HG02884 (cell line): ENCODE data around the gene YY1.
"Not testable (repeated sequence)": the region's sequence is repeated elsewhere in the genome, so short reads cannot be mapped to it uniquely, and the experiment has no call there.

ENCODE experiments used
- ATAC-seq: cut with Tn5 transposase; IDR thresholded peaks from one replicate; pipeline ENCODE4 v1.9.1; 2021; ENCODE audit warnings: mild to moderate bottlenecking, moderate library complexity; ENCODE audit not compliant: unreplicated experiment

The YY1 gene

DNA sequence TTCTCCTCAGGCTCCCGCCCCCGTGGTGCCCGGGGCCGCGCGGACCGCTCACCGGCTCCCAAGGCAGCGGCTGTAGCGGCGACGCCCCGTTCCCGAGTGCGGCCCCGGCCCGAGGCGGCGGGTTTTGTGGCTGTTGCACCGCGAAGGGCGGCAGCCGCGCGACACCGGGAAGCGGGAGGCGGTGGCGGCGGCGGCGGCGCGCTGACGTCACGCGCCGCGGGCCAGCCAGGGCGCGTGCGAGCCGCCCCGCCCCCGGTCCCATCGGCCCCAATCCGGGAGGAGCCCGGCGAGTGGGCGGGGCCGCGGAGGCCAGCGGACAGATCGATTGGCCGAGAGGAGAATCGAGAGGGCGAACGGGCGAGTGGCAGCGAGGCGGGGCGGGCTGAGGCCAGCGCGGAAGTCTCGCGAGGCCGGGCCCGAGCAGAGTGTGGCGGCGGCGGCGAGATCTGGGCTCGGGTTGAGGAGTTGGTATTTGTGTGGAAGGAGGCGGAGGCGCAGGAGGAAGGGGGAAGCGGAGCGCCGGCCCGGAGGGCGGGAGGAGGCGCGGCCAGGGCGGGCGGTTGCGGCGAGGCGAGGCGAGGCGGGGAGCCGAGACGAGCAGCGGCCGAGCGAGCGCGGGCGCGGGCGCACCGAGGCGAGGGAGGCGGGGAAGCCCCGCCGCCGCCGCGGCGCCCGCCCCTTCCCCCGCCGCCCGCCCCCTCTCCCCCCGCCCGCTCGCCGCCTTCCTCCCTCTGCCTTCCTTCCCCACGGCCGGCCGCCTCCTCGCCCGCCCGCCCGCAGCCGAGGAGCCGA lies at the start of gene YY1:
TSS of gene YY1 (plus strand) at position 726 of the 792 bp plus-strand sequence. CDS start 101 bp downstream, outside the sequence.
- ATAC-seq: peak; percentile 68

DNA sequence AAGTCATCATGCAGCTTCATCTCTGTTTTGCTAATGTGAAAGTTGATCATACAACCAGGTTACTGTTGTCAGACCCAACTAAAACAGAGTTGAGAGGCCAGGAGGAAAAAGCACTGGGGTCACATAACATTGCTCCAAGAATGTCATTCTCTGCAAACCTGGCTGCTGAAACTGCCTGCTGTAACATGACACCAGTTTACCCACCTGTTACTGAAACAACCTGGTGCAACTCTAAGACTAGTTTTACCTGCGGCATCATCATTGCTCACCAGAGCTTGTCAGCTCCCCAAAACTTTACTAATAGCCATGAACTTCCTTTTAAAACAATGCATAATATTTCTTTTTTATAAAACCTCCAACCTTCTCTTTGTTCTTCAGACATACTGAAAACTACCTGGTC lies 48.8 kb upstream of the YY1 start:
- ATAC-seq: no peak

DNA sequence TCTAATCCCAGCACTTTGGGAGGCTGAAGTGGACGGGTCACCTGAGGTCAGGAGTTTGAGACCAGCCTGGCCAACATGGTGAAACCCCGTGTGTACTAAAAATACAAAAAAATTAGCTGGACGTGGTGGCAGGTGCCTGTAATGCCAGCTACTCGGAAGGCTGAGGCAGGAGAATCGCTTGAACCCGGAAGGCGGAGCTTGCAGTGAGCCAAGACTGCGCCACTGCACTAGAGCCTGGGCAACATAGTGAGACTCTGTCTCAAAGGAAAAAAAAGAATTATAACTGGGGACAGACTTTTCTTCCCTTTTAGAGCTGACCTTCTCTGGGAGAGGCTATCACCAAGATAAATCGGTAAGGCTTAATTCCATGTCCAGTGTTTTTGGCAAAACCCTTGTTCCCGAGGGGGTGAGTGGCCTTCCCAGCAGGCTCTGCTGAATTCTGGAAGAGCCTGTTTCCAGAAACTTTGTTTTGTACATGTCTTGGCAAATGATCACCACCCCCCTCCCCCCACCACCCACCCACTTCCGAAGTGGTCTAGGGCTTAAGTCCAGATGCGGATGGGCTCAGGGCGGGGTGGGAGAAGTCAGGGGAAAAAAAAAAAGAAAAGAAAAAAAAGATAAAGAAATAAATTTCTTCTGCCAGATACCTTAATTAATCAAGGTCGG lies 47.2 kb upstream of the YY1 start:
- ATAC-seq: no peak

DNA sequence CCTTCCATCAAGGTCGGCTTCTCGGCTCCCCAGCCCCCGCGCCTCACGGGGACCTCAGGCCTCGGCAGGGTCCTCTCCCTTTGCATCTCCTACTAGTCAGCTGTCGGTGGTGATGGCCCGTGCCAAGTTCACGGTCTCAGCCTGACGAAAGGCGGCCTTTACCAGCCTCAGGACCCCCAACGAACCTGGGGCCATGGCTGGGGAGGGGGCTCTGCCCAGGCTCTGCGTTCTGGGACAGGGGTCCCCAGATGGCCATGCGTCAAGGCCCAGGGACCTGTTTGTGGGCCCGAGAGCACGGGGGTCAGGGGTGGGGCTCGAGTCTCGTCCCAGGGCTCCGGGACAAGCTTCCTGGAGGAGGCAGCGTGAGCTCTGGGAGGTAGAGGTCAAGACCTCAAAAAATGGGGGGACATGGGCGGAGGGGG lies 46.7 kb upstream of the YY1 start:
- ATAC-seq: no peak

DNA sequence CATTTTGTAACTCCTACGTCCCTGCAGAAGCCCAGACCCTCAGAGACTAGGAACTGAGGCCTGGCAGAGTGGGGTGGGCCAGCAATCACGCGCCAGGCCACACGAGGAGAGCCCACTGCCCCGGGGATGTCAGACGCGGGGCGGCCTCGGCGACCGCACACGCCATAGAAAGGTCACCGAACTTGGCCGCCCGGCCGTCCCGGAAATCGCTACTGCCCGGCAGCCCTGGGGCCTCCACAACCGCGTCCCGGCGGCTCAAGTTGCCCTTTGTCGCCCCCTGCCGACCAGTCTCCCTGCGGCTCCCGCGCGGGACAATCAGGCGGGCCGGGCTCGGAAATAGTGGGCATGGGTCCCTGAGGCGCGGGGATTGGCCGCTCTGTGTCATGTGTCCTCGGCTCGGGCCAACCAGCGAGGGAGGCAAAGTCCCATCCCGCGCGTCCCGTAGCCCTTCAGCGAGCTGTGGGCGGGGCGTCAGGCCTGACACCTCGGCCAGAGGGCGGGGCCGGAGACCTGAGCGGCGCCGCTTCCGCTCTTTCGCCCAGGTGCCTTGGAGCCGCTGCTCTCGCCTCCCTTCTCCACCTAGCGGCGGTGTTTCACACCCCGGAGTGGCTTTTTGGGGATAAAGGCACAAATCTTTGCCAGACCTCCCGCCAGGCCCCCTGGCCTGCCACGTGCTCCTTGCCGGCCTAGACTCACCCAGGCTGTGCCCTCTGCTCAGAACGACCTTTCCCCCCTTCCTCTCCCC lies 46.1 kb upstream of the YY1 start:
- peak; percentile 99 for ATAC-seq

DNA sequence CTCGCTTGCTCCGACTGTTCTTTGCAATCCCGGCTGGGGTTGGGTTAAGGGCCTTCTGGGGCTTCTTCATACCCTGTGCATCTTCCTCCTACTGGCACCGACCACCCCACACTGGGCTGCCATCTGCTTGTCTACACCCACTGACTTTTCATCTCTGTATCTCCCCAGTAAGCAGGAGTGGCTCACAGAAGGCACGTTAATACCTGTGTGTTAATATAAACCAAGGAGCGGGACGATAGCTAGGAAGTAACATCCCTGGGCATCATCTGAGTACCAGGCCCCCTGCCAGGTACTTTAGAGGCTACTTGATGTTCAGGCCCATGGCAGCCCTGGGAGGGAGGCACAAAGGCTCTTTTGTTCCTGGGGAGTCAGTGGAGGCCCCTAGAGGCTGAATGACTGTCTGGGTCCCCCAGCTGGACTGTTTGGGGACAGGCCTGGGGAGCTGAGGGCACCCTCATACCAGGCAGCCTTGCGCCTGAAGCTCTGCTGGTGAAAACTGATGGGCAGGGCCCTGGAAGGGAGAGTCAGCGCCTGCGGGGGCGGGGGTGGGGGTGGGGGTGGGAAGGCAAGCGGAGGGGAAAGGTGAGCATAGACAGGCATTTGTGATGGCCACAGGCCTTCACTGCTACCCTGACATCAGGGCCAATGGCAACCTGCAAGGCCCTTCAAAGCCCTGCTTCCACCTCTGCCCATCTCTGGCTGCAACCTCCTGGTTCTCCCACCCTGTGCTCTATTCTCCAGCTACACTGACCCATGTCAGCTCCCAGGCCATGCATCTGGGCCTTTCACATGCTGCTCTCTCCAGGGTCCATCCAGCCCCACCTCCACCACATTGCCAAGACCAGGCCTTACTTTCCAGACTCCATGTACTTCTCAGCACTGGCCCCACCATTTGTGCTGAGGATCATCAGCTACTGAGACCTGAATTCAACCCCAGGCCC lies 45.3 kb upstream of the YY1 start:
- ATAC-seq: peak; percentile 3

DNA sequence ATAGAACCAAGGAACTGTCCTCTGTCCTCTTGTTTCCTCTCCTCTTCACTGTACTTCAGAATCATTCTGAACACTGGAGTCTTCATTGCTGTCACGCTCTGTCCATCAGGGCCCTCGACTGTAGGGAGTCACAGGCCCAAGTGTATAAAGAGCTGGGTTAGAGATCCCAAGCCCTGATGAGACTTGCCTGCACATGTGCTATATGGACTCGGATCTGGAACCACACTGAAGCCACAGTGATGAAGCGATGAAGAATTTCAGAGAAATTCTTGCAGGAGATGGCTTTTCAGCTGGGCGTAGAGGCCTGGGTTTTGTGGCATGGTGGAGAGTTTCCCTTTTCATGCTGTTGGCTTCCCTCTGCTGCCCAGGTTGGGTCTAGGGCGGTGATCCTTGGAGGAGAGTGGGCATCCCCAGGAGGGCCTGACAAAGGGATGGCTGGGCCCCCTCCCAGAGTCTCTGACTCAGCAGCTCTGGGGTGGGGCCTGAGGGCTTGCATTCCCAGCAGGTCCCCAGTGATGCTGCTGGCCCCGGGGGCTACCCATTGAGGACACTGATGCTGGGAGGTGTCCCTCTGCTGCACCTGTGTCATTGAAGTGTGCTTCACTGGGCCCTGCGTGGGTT lies 39.6 kb upstream of the YY1 start:
- ATAC-seq: no peak

DNA sequence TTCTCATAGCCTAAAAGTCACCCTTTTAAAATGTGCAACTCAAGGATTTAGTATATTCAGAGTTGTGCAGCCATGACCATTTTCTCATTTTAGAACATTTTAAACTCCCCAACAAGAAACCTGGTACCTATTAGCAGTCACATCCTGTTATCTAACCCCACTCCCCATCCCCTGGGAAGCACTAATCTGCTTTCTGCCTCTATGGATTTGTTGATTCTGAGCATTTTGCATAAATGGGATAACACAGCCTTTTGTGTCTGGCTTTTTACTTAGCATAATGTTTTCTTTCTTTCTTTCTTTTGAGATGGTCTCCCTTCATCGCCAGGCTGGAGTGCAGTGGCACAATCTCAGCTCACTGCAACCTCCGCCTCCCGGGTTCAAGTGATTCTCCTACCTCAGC lies 38.6 kb upstream of the YY1 start:
- no peak for ATAC-seq

DNA sequence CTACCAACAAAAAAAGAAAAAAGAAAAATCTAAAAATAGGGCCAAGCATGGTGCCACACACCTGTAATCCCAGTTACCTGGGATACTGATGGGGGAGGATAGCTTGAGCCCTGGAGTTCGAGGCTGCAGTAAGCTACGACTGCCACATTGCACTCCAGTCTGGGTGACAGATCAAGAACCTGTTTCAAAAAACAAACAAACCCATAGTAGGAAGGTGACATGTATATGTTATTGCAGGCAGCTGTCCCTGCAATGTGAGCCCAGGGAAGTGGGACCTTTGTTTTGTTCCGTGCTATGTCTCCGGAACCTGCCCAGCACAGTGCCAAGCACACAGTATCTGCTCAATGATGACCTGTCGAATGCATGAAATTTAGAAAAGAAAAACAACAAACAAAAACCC lies 37.2 kb upstream of the YY1 start:
- no peak for ATAC-seq

DNA sequence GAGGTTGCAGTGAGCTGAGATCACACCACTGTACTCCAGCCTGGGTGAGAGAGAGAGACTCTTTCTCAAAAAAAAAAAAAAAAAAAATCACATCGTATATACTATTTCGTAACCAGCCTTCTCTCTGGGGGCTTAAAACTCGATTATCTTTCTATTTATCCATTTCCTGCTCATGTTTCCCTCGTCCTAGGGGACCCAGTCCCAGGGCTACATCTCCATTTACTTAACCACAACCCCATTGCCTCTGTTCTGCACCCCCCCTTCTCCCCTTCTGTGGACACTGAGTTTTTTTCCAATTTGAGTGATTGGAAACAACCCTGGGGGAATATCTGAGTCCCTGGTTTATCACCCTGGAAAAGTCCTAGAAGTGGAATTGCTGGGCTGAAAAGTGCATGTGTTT lies 36.2 kb upstream of the YY1 start:
- no peak for ATAC-seq

DNA sequence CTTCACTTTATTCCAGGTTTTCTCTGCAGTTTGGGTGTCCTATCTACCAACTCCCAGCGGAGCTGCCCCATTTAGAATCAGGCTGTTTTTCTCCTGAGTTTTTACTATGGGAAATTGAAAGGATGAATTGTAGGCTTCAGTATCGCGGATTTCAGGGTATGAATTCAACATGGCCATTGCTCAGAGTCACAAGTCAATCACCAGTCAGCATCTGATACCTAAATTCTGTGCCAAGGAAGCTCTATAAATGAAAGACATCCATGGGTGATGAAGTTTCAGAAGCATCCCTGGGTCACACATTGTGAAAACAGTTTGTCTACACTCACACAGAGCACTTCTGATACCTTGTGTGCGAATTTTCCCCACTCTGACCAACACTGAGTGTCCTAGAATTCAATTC lies 35.8 kb upstream of the YY1 start:
- no peak for ATAC-seq

DNA sequence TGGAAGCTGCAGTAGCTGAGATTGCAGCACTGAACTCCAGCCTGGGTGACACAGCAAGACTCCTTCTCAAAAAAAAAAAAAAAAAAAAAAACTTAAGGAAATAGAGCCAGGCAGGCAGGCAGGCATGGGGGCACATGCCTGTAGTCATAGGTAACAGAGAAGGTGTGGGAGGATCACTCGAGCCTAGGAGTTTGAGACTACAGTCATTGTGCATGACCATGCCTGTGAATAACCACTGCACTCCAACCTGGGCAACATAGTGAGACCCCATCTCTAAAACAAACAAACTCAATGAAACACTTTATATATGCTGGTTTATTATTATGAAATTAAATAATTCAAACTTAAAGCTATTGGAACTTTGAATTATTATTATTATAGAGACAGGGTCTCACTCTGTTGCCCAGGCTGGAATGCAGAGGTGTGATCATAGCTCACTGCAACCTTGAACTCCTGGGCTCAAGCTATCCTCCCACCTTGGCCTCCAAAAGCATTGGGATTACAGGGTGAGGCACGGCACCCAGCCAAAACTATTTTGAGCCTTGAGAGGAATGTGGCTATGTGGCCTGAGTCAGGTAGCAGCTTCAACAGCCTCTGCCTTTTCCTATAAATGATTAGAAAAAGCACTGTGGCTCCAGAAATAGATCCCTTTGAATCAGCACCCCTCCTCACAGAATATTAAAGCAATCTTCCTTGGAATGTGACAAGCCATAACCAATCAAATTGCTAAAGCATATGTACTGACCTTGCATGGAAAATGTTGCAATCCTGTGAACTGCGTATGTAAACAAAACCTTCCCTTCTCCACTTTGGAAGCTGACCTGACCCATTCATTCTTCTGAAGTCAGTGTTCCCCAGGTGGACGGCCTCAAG lies 34.7 kb upstream of the YY1 start:
- no peak for ATAC-seq

DNA sequence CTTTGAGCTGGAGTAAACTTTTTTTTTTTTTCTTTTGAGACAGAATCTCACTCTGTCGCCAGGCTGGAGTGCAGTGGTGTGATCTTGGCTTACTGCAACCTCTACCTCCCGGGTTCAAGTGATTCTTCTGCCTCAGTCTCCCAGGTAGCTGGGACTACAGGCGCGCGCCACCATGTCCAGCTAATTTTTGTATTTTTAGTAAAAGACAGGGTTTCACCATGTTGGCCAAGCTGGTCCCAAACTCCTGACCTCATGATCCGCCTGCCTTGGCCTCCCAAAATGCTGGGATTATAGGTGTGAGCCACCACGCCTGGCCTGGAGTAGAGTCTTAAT lies 34.1 kb upstream of the YY1 start:
- not testable (repeated sequence) for ATAC-seq

DNA sequence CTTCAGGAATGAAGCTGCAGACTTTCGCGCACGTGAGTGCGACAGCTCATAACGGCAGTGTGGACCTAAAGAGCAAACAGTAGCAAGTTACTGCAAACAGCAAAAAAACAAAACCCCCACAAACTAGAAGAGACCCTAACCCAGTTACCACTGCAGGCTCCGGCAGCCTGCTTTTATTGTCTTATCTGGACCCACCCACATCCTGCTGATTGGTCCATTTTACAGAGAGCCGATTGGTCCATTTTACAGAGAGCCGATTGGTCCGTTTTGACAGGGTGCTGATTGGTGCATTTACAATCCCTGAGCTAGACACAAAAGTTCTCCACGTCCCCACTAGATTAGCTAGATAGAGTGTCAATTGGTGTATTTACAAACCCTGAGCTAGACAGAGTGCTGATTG lies 31.4 kb upstream of the YY1 start:
- not testable (repeated sequence) for ATAC-seq

DNA sequence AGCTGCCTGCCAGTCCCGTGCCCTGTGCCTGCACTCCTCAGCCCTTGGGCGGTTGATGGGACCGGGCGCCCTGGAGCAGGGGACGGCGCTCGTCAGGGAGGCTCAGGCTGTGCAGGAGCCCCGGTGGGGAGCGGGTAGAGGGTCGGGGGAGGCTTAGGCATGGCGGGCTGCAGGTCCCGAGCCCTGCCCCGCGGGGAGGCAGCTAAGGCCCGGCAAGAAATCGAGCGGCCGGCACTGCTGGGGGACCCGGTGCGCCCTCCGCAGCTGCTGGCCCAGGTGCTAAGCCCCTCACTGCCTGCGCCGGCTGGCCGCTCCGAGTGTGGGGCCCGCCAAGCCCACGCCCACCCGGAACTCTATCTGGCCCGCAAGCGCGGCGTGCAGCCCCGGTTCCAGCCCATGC lies 30.8 kb upstream of the YY1 start:
- ATAC-seq: not testable (repeated sequence)

DNA sequence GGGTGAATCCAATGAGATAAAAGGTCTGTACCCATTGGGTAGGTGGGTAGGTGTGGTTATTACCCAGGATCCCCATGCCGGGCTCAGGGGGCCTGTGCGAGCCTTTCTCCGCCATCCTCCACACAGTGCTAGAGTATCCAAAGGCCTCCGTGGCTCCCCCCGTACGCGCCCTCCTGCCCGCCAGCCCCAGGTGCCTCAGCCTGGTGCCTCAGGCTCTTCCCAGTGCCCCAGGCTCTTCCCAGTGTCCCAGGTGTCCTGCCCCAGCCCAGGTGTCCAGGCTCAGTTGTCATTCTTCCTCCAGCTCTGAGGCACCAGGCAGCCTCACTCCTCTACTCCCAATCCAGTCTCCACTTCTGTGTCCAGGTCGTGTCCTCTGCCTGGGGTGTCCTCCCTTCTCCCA lies 27.6 kb upstream of the YY1 start:
- no peak for ATAC-seq

DNA sequence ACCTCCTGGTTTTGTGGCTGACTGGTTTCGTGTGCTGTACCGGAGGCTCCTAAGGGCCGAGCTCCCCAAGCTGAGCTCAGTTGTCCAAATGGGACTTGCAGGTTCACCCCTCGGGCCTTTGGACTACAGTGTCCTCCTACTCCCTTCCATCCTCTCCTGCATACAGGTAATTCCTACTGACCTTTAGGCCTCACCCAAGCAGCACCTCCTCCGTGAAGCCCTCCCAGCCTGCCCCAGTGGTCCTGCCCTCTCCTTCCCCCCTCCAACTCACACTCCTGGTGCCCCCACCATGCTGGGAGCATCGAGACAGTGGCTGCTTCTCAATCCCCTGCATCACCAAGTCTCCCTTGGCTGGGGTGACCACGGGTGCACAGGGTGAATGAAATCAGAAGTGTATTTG lies 27.1 kb upstream of the YY1 start:
- ATAC-seq: no peak

DNA sequence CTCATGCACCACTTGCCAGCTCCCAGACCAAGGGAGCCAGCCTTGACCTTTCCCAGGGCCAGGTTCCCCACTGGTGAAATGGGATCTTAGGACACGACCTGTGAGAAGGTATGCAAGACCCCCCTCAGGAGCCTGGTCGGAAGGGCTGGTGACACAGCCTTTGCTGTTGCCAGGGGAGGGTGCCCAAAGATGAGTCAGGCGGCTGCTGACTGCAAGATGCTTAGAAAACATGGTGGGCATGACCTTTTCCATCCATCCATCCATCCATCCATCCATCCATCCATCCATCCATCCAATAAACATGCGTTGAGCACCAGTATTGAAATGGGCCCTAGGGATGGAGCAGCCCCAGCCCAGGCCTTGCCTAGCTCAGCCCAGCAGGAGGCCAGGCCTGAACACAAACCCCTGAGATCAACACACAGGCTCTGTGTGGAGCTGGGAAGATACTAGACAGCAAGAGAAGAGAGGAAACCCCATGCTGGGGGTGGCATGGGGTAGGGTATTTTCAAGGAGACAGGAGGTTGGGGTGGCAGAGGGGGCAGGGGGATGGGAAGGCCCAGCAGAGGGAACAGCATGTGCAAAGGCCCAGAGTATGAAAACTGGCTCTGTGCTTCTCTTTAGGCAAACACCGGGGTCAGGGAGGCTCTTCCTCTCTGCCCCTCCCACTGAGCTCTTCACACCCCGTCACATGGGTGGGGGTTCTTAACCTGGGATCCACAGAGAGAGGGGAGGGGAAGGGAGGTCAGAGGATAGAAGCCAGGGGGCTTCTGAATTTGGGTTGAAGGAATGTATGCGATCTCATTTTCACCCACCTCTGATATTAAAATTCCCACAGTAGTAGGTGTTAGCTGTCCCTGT lies 26.2 kb upstream of the YY1 start:
- ATAC-seq: no peak

DNA sequence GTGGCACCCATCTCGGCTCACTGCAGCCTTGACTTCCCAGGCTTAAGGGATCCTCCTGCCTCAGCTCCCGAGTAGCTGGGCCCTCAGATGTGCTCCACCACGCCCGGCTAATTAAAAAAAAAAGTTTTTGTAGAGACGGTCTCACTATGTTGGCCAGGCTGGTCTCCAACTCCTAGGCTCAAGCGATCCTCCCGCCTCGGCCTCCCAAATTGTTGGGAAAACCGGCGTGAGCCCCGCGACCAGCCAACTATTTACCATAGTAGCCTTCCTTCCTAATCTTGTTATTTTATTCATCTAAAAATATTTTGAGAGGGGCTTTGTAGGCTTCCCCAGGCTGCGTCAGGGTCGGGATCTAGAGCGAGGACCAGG lies 25.4 kb upstream of the YY1 start:
- ATAC-seq: no peak
